Activated T-helper 1 cell treated with anti-CD3 and anti-CD28 coated beads, Interleukin-12 subunit alpha, Interleukin-12 subunit beta, Interleukin-2, Interleukin-4 antibody, amounts not matched to agents 30 ng/mL and 10 ng/mL and 1 ng/mL, durations not matched to agents 14 hours and 24 hours and 36 hours (primary cell): ENCODE measurements around the gene SERGEF. TPM values are rescaled to one million over a fixed set of nuclear protein-coding genes. Genes with fewer than 3 reads are reported as not detected.

Source experiments
- DNase-seq: peaks from one replicate; pipeline ENCODE4 v3.0.0; 2021; ENCODE audit warnings: low spot score
- H3K27ac Mint-ChIP-seq: one replicate; pipeline ENCODE4 v1.8.0; 2021; ENCODE audit warnings: mild to moderate bottlenecking, mixed read lengths
- H3K27me3 Mint-ChIP-seq: one replicate; pipeline ENCODE4 v1.8.0; 2022; ENCODE audit warnings: mild to moderate bottlenecking, moderate library complexity, mixed read lengths; ENCODE audit not compliant: insufficient read depth
- H3K36me3 Mint-ChIP-seq: one replicate; pipeline ENCODE4 v1.8.0; 2021; ENCODE audit warnings: low read depth, mixed read lengths
- H3K4me1 Mint-ChIP-seq: one replicate; pipeline ENCODE4 v1.8.0; 2021; ENCODE audit warnings: low read depth, mixed read lengths
- H3K4me3 Mint-ChIP-seq: one replicate; pipeline ENCODE4 v1.8.0; 2021; ENCODE audit warnings: mild to moderate bottlenecking, moderate library complexity, mixed read lengths
- H3K9me3 Mint-ChIP-seq: one replicate; pipeline ENCODE4 v1.8.0; 2021; ENCODE audit warnings: mixed read lengths
- intact Hi-C: fragments of 100-400 bp; cut with micrococcal nuclease; formaldehyde crosslinking; loops from one replicate; pipeline ENCODE4 v1.15.1; 2024
- total RNA-seq: library from RNA; stranded (reverse); gene quantifications from 2 replicates; pipeline ENCODE4 v1.2.3, GENCODE V29; 2022

The SERGEF gene
- total RNA-seq, 1 donor from 2014 or later = 24.5 TPM

GRCh38 chr11:17822401-17822781 is 190.5 kb downstream of the SERGEF start:
- Mint-ChIP-seq H3K36me3 (no peaks in the 10 kb centered on the region), H3K27ac (no peak overlapping the region), H3K27me3 (no peaks in the 10 kb centered on the region), H3K9me3 (no peaks in the 10 kb centered on the region), H3K4me3 (no peak overlapping the region), H3K4me1 (no peaks in the 10 kb centered on the region)
- no peak for DNase-seq
- intact Hi-C loops = no loop called here

GRCh38 chr11:17821648-17822400 is 191.0 kb downstream of the SERGEF start:
- H3K4me1 Mint-ChIP-seq = no peaks in the 10 kb centered on the region
- H3K36me3 Mint-ChIP-seq = no peaks in the 10 kb centered on the region
- no peak for DNase-seq
- no peaks in the 10 kb centered on the region for H3K9me3 Mint-ChIP-seq
- no peak overlapping the region for H3K27ac Mint-ChIP-seq
- no peaks in the 10 kb centered on the region for H3K27me3 Mint-ChIP-seq
- no peak overlapping the region for H3K4me3 Mint-ChIP-seq
- intact Hi-C loops = no loop called here

- Mint-ChIP-seq H3K9me3 (no peaks in the 10 kb centered on the region), H3K4me1 (no peaks in the 10 kb centered on the region), H3K27ac (no peak overlapping the region), H3K36me3 (no peaks in the 10 kb centered on the region), H3K27me3 (no peaks in the 10 kb centered on the region), H3K4me3 (no peak overlapping the region)
- DNase-seq = no peak
- intact Hi-C loops = no loop called here
These were observed 196.5 kb downstream of the SERGEF start for GRCh38 chr11:17816232-17816931.

- DNase-seq = no peak
- no peaks in the 10 kb centered on the region for H3K27me3 Mint-ChIP-seq
- no peak overlapping the region for H3K4me3 Mint-ChIP-seq
- intact Hi-C loops = no loop called here
- H3K27ac Mint-ChIP-seq = no peak overlapping the region
- H3K36me3 Mint-ChIP-seq = no peaks in the 10 kb centered on the region
- H3K9me3 Mint-ChIP-seq = no peaks in the 10 kb centered on the region
- H3K4me1 Mint-ChIP-seq = no peaks in the 10 kb centered on the region
These were observed 198.3 kb downstream of the SERGEF start for GRCh38 chr11:17814546-17814945.

GRCh38 chr11:17813391-17814059 is 199.3 kb downstream of the SERGEF start:
- H3K27ac Mint-ChIP-seq = no peak overlapping the region
- no peaks in the 10 kb centered on the region for H3K36me3 Mint-ChIP-seq
- H3K27me3 Mint-ChIP-seq = no peaks in the 10 kb centered on the region

GRCh38 chr11:17812865-17813187 is 200.0 kb downstream of the SERGEF start:
- Mint-ChIP-seq H3K36me3 (no peaks in the 10 kb centered on the region), H3K4me3 (no peak overlapping the region), H3K4me1 (no peaks in the 10 kb centered on the region), H3K27me3 (no peaks in the 10 kb centered on the region), H3K9me3 (no peaks in the 10 kb centered on the region), H3K27ac (no peak overlapping the region)
- DNase-seq = no peak
- intact Hi-C loops = no loop called here

More at GRCh38 chr11:17813391-17814059, 199.3 kb downstream of the SERGEF start:
- intact Hi-C loops = no loop called here
- Mint-ChIP-seq H3K9me3 (no peaks in the 10 kb centered on the region), H3K4me1 (no peaks in the 10 kb centered on the region), H3K4me3 (no peak overlapping the region)
- no peak for DNase-seq

GRCh38 chr11:17812091-17812864 is 200.6 kb downstream of the SERGEF start:
- Mint-ChIP-seq H3K9me3 (no peaks in the 10 kb centered on the region), H3K27ac (no peak overlapping the region), H3K36me3 (no peaks in the 10 kb centered on the region), H3K4me1 (no peaks in the 10 kb centered on the region), H3K4me3 (no peak overlapping the region), H3K27me3 (no peaks in the 10 kb centered on the region)
- DNase-seq = no peak
- intact Hi-C loops = no loop called here

- Mint-ChIP-seq H3K27ac (no peak overlapping the region), H3K36me3 (no peaks in the 10 kb centered on the region), H3K27me3 (no peaks in the 10 kb centered on the region), H3K4me3 (no peak overlapping the region), H3K9me3 (no peaks in the 10 kb centered on the region), H3K4me1 (no peaks in the 10 kb centered on the region)
- intact Hi-C loops = no loop called here
- no peak for DNase-seq
These were observed 201.5 kb downstream of the SERGEF start for GRCh38 chr11:17811352-17811751.

- Mint-ChIP-seq H3K27me3 (no peaks in the 10 kb centered on the region), H3K9me3 (no peaks in the 10 kb centered on the region), H3K36me3 (no peaks in the 10 kb centered on the region), H3K27ac (no peak overlapping the region), H3K4me3 (no peak overlapping the region), H3K4me1 (no peaks in the 10 kb centered on the region)
- intact Hi-C loops = no loop called here
- DNase-seq = no peak
These were observed 202.1 kb downstream of the SERGEF start for GRCh38 chr11:17810746-17811145.

- no peak for DNase-seq
- no peaks in the 10 kb centered on the region for H3K4me1 Mint-ChIP-seq
- intact Hi-C loops = no loop called here
- no peak overlapping the region for H3K27ac Mint-ChIP-seq
- H3K27me3 Mint-ChIP-seq = no peaks in the 10 kb centered on the region
- H3K36me3 Mint-ChIP-seq = no peaks in the 10 kb centered on the region
- H3K9me3 Mint-ChIP-seq = no peaks in the 10 kb centered on the region
- no peak overlapping the region for H3K4me3 Mint-ChIP-seq
These were observed 202.8 kb downstream of the SERGEF start for GRCh38 chr11:17810041-17810440.

- no peak overlapping the region for H3K27ac Mint-ChIP-seq
- H3K4me1 Mint-ChIP-seq = no peaks in the 10 kb centered on the region
- H3K9me3 Mint-ChIP-seq = no peaks in the 10 kb centered on the region
- DNase-seq = no peak
- no peaks in the 10 kb centered on the region for H3K27me3 Mint-ChIP-seq
- H3K4me3 Mint-ChIP-seq = no peak overlapping the region
- intact Hi-C loops = no loop called here
- H3K36me3 Mint-ChIP-seq = no peaks in the 10 kb centered on the region
These were observed 205.8 kb downstream of the SERGEF start for GRCh38 chr11:17807034-17807433.

GRCh38 chr11:17805873-17806272 is 207.0 kb downstream of the SERGEF start:
- H3K27me3 Mint-ChIP-seq = no peaks in the 10 kb centered on the region
- no peak for DNase-seq
- no peaks in the 10 kb centered on the region for H3K36me3 Mint-ChIP-seq
- no peak overlapping the region for H3K4me3 Mint-ChIP-seq
- intact Hi-C loops = no loop called here
- H3K27ac Mint-ChIP-seq = no peak overlapping the region
- H3K4me1 Mint-ChIP-seq = no peaks in the 10 kb centered on the region
- H3K9me3 Mint-ChIP-seq = no peaks in the 10 kb centered on the region

- H3K4me1 Mint-ChIP-seq = no peaks in the 10 kb centered on the region
- intact Hi-C loops = no loop called here
- no peak overlapping the region for H3K27ac Mint-ChIP-seq
- H3K9me3 Mint-ChIP-seq = no peaks in the 10 kb centered on the region
- no peaks in the 10 kb centered on the region for H3K27me3 Mint-ChIP-seq
- H3K36me3 Mint-ChIP-seq = no peaks in the 10 kb centered on the region
- no peak for DNase-seq
- no peak overlapping the region for H3K4me3 Mint-ChIP-seq
These were observed 207.8 kb downstream of the SERGEF start for GRCh38 chr11:17805043-17805442.
